A673 (cell line): Measurements from ENCODE around the gene METTL24. TPM values are rescaled to one million over a fixed set of nuclear protein-coding genes. Genes with fewer than 3 reads are reported as not detected.
A peak's percentile ranks its signal among the peaks of the same experiment; 100 is the strongest.

Experiments used
- BruUV-seq: library from RNA; stranded (reverse); fragments of 400-500 nt; replicated peaks from 2 replicates; lab custom pipeline; 2021; lab: Mats Ljungman, UMichigan
- CTCF ChIA-PET: fragments of 300-600 bp; sonication (Branson Sonifier 250); formaldehyde crosslinking; loops from one replicate; lab custom pipeline; 2022; ENCODE audit warnings: antibody characterized with exemption; lab: Charles Lee
- POLR2A ChIA-PET: fragments of 300-600 bp; sonication (Branson Sonifier 250); formaldehyde crosslinking; loops from one replicate; lab custom pipeline; 2022; ENCODE audit warnings: antibody characterized with exemption; ENCODE audit not compliant: low non-redundant PET; lab: Charles Lee
- DNase-seq: peaks from one replicate; pipeline ENCODE4 v3.0.0-alpha.2; 2015; ENCODE audit warnings: low spot score
- H3K27ac ChIP-seq: fragments of 200-600 bp; sonication (generic); 2 replicates; pipeline ENCODE4 v1.5.1; 2016; ENCODE audit warnings: mixed run types, low read depth, mild to moderate bottlenecking, mixed read lengths, antibody characterized with exemption, low read length; ENCODE audit not compliant: poor library complexity, severe bottlenecking
- H3K27me3 ChIP-seq: fragments of 200-600 bp; sonication (generic); replicated peaks from 2 replicates; pipeline ENCODE4 v1.6.1; 2017; ENCODE audit warnings: mixed run types, low read depth, mild to moderate bottlenecking, mixed read lengths, antibody characterized with exemption, low read length; ENCODE audit not compliant: insufficient read depth, poor library complexity
- H3K36me3 ChIP-seq: fragments of 200-600 bp; sonication (generic); 2 replicates; pipeline ENCODE4 v1.6.1; 2016; ENCODE audit warnings: mixed run types, mild to moderate bottlenecking, mixed read lengths, antibody characterized with exemption, low read length; ENCODE audit not compliant: insufficient read depth, poor library complexity, severe bottlenecking
- H3K4me1 ChIP-seq: fragments of 200-600 bp; sonication (generic); 2 replicates; pipeline ENCODE4 v1.6.1; 2017; ENCODE audit warnings: mixed run types, mild to moderate bottlenecking, mixed read lengths, antibody characterized with exemption, low read length; ENCODE audit not compliant: insufficient read depth, poor library complexity, severe bottlenecking
- H3K4me3 ChIP-seq: fragments of 200-600 bp; sonication (generic); 2 replicates; pipeline ENCODE4 v1.5.1; 2016; ENCODE audit warnings: low read depth, mixed run types, mild to moderate bottlenecking, mixed read lengths, low read length; ENCODE audit not compliant: poor library complexity, severe bottlenecking
- H3K9me3 ChIP-seq: fragments of 200-600 bp; sonication (generic); 2 replicates; pipeline ENCODE4 v1.6.1; 2016; ENCODE audit warnings: mixed run types, low read depth, mild to moderate bottlenecking, mixed read lengths, antibody characterized with exemption, low read length; ENCODE audit not compliant: poor library complexity, severe bottlenecking
- EZH2 ChIP-seq: fragments of 200-600 bp; sonication (generic); IDR thresholded peaks from 2 replicates; pipeline ENCODE4 v1.6.1; 2017; ENCODE audit warnings: borderline replicate concordance, low read depth, mild to moderate bottlenecking, mixed read lengths, antibody characterized with exemption, low read length; ENCODE audit not compliant: poor library complexity, severe bottlenecking
- intact Hi-C: fragments of 100-400 bp; cut with micrococcal nuclease; formaldehyde crosslinking; loops from one replicate; pipeline ENCODE4 v1.10.0; 2022; ENCODE audit not compliant: unreplicated experiment
- total RNA-seq: library from RNA; stranded (reverse); gene quantifications from 2 replicates; pipeline ENCODE4 v1.2.3, GENCODE V29; 2021
- TF ChIP-seq, protein P1 (sequence below): fragments of 300-800, 200-600 bp; sonication (generic); conservative IDR thresholded peaks from 2 replicates; pipeline ENCODE4 v1.5.1; 2017; ENCODE audit warnings: low read depth, mild to moderate bottlenecking, antibody characterized with exemption, low read length, moderate library complexity, mixed read lengths

Gene METTL24
- total RNA-seq, 1 experiment from 2014 or later = 6.4 TPM

DNA sequence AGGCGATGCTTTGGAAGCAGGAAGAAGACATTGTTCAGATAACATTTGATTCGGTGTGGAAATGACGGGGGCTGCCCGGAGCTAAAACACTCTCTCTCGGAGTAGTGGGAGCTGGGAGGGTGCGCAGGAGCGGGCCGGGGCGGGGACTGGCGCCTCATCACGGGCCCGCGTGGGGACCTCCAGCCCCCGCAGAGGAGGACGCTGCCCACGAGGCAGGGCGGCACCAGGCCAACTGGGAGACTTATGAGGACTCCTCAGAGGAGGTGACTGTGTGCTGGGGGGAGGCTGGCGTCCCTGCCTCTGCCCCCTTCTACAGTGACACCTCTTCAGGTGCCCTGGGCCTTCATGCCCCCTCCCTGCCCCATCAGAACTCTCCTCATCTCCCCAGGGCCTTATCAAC, 42.1 kb upstream of the METTL24 start:
- CTCF ChIA-PET = no interaction called here
- Histone ChIP-seq H3K36me3 (no peaks in the 10 kb centered on the region), H3K27ac (no peak overlapping the region), H3K4me1 (peaks cover 10% of the 10 kb centered on the region), H3K9me3 (no peaks in the 10 kb centered on the region), H3K27me3 (no peaks in the 10 kb centered on the region), H3K4me3 (no peak overlapping the region)
- no TSS peak for BruUV-seq
- intact Hi-C loops = no loop called here
- DNase-seq = no peak
- POLR2A ChIA-PET = no interaction called here
- TF ChIP-seq EZH2 = no peak
- TF ChIP-seq, protein P1, sequence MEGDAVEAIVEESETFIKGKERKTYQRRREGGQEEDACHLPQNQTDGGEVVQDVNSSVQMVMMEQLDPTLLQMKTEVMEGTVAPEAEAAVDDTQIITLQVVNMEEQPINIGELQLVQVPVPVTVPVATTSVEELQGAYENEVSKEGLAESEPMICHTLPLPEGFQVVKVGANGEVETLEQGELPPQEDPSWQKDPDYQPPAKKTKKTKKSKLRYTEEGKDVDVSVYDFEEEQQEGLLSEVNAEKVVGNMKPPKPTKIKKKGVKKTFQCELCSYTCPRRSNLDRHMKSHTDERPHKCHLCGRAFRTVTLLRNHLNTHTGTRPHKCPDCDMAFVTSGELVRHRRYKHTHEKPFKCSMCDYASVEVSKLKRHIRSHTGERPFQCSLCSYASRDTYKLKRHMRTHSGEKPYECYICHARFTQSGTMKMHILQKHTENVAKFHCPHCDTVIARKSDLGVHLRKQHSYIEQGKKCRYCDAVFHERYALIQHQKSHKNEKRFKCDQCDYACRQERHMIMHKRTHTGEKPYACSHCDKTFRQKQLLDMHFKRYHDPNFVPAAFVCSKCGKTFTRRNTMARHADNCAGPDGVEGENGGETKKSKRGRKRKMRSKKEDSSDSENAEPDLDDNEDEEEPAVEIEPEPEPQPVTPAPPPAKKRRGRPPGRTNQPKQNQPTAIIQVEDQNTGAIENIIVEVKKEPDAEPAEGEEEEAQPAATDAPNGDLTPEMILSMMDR = no peak

DNA sequence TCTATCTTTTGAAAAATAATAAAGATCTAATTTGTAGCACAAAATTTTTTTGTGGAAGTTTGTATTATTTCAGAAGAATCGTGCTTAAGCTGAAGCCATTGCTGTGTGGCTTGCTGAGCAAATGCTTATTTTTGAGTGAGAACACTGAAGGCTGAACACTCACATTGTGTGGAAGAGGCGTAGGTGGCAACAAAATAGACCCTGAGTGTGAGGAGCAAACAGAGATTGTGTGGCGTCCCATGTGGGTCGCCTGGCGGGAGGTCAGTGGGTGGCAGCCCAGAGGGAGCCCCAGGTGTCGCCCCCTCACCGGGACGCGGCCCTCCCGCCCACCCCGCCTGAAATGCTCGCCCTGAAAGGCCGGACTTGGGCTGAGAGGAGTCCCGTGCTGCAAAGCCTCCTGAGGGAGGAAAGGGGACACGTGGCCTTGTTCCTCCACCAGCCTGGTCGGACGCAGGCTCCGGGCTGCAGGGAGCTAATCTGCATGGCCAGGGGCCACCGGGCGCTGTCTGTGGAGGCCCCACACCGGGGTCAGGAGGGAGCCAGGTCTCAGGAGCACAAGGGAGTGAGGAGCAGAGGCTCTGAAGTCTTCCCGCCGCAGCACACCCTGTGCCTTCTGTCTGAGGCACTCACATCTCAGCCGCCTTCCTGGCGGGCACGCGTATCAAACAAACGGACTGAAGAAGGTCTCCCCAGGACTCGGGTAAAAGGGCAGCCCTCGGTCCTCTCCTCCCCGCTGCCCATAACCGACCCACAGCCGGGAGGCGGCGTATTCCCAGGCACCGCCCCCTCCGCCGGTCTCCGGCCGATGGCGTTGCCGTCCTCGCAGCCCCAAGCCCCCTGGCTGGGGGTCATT, 41.3 kb upstream of the METTL24 start:
- ChIA-PET CTCF (no interaction called here), POLR2A (no interaction called here)
- Histone ChIP-seq H3K27ac (peak overlapping the region; percentile 67), H3K4me1 (peaks cover 10% of the 10 kb centered on the region), H3K36me3 (no peaks in the 10 kb centered on the region), H3K9me3 (no peaks in the 10 kb centered on the region), H3K4me3 (no peak overlapping the region), H3K27me3 (no peaks in the 10 kb centered on the region)
- BruUV-seq = no TSS peak
- no peak for DNase-seq
- TF ChIP-seq, protein P1 = no peak
- no peak for TF ChIP-seq EZH2
- intact Hi-C loops = no loop called here

DNA sequence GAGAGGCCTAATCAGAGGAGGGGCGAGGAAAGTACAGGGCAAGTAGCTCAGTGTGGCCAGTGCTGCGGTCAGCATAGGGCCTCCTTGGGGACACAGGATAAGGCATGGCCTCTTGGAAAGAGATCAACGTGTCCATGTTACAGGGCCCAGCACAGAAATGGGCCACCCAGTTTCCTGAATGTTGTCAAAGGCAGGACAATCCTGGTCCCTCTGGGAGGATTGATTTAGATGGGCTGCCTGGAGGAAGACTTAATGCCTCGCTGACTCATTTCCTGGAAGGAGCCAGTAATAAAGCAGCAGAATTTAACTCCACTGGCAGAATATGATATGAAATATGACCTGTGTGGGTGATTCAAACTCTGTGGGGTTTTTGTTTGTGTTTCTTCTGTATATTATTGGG, 40.6 kb upstream of the METTL24 start:
- intact Hi-C loops = no loop called here
- Histone ChIP-seq H3K4me1 (peaks cover 10% of the 10 kb centered on the region), H3K36me3 (no peaks in the 10 kb centered on the region), H3K27me3 (no peaks in the 10 kb centered on the region), H3K9me3 (no peaks in the 10 kb centered on the region), H3K27ac (peak overlapping the region; percentile 67), H3K4me3 (no peak overlapping the region)
- DNase-seq = peak; percentile 88
- no TSS peak for BruUV-seq
- CTCF ChIA-PET = interaction anchor here (0.6 kb wide), 1 partner anchor 13 kb away, joined by 3 read pairs; no protein-coding TSS in a partner anchor
- TF ChIP-seq, protein P1 = no peak
- no peak for TF ChIP-seq EZH2
- POLR2A ChIA-PET = no interaction called here
